ENCODE data around the gene FBXO42.
"Not testable (repeated sequence)": the region's sequence is repeated elsewhere in the genome, so short reads cannot be mapped to it uniquely, and the experiment has no call there.

The FBXO42 gene

DNA sequence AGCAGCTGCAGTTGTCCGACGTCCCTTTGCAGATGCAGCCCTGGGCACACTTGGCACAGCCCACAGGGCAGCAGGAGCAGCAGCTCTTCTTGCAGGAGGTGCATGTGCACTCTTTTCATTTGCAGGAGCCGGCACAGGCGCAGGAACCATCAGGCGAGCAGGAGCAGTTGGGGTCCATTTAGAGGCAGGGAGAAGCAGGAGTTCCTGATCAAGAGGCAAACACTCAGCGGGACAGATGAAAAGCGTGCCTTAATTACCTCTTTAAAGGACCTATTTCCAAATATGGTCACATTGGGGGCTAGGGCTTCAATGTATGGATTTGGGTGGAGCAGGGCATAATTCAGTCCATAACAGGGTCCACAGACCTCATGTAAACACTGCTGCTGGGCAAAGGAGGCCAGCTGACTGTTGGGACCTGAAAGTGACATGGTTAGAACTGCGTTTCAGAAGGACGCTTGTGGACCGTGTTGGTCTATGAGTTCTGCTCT lies 111.0 kb downstream of the FBXO42 start:
- no peak for DNase-seq

DNA sequence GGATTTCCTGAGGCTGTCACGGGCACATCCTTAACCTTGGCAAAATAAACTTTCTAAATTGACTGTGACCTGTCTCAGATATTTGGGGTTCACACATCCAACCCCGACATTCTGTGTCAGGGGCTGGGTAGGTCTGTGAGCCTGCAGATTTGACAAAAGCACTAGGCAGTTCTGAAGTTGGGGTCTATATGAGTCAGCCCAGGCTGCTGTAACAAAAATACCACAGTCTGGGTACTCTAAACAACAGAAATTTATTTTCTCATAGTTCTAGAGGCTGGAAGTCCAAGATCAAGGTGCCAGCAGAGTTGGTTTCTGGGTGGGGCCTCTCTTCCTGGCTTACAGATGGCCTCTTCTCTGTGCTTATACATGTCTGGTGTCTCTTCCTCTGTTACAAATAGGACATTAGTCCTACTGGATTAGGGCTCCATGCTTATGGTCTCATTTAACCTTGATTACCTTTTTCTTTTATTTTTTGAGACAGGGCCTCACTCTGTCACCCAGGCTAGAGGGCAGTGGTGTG lies 112.2 kb downstream of the FBXO42 start:
- DNase-seq: no peak

- no peak for DNase-seq
These were observed 114.9 kb downstream of the FBXO42 start for GRCh38 chr1:16237343-16237830.

- DNase-seq: peak; percentile 92
These were observed 115.6 kb downstream of the FBXO42 start, which contains the start of gene CPLANE2 for GRCh38 chr1:16236511-16237342. Gene CPLANE2 (minus strand): TSS chr1:16237183. CDS start chr1:16236742, 441 bp downstream.

- DNase-seq: peak; percentile 36
These were observed 116.3 kb downstream of the FBXO42 start for GRCh38 chr1:16235944-16236510.

DNA sequence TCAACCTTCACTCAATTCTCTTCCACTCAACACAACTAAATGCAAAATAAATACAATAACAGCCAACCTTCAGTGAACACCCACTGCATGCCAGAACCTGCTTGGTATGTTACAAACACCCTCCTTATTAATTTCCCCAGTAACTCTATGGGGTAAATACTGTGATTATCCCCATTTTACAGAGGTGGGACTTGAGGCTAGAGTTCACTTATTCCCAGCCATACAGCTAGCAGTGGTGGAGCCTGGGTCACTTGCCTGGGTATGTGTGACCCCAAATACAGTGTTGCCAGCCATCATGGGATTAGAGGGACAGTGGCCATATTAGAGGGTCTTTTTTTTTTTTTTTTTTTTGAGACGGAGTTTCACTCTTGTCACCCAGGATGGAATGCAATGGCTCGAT lies 116.9 kb downstream of the FBXO42 start:
- DNase-seq: no peak

GRCh38 chr1:16233431-16233830 lies 118.8 kb downstream of the FBXO42 start:
- no peak for DNase-seq

GRCh38 chr1:16232316-16232710 lies 120.0 kb downstream of the FBXO42 start:
- DNase-seq: no peak

DNA sequence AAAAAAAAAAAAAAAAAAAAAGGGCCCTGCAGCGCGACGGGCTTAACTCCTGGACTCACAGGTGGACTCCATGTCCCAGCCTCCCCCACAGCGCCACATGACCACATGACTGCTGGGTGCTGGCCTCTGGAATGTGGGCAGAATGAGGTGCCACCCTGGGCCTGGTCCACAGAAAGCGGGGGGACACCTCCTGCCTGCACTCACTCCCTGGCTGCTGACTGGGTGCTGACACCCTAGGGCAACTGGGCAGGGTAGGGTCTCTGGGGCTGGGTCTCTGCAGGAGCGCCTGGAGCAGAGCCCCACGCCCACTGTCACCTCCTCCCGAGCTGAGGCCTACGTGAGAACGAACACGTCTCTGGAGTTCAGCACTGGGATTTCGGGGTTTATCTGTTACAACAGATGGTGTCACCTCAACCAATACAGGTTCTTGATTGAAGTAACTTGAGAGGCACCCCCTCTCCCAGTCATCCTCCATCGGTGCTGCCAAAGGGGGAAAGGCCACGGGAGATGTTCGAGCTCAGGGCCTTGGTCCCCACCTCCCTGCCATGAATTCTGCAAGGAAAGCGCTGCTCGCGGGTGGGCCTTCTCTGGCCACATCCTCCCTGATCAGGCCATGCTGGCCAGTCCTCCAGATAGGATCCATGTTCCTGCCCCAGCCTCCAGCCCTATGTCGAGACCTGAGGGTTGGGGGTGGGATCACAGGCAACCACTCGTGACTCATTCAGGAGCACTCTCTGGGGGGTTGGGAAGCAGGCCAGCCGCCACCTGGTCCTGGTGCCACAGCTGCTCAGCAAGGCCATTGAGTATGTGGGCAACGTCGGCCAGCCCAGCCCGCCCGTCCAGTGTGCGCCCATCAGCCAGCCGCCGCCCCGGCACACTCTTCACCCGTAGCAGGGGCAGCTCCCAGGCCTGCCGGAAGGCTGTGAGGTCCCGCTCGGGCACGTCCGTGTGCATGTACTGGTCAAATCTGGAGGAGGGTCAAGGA lies 120.7 kb downstream of the FBXO42 start:
- DNase-seq: no peak

DNA sequence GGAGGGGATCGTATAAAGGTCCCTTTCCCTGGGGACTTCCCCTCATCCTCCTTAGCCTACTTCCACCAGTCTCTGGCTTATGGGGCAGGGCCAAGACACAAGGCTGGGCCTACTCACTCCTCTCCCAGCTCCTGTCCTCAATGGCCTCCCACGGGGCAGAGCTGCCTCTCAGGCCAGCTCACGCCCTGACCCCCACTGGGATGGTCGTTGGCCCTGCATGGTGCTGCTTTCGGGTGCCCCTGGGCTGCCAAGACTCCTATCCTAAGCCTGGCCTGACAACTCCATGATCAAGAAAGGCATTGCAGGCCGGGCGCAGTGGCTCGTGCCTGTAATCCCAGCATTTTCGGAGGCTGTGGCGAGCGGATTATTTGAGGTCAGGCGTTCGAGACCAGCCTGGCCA lies 121.5 kb downstream of the FBXO42 start:
- no peak for DNase-seq

- no peak for DNase-seq
These were observed 122.1 kb downstream of the FBXO42 start for GRCh38 chr1:16229976-16230740.

GRCh38 chr1:16226490-16227179 lies 125.6 kb downstream of the FBXO42 start:
- DNase-seq: no peak

DNA sequence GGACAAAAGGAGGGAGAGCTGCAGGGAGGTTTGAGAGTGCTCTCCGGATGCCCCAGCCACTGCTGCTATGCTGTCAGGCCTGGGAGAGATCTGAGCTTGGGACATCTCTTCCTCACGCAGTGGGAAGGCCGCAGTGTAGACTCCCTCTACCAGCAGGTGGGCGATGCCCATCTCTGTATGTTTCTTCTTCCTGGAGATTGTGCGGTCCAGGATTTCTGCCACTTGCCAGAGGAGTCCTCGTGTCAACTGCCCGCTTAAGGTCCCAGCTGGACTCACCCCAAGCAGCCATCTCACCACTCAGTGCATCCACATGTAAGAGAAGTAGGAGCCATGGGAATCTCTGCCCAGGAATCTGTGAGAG lies 126.2 kb downstream of the FBXO42 start:
- no peak for DNase-seq

DNA sequence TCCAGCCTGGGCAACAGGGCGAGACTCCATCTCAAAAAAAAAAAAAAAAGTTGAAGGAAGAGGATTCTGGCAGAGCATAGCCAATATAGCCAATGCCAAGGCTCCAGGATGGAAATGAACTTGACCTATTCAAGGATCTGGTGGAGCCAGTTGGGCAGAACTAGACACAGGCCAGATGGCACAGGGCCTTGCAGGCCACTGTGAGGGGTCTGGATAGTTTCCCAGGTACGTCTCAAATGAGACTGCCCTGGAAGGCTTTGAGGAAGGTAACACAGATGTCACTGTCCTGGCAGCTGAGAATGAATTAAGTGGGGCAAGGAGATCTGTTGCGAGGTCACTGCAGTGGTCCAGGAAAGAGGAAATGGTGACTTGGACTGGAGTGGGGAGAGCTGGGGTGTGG lies 127.8 kb downstream of the FBXO42 start:
- no peak for DNase-seq

DNA sequence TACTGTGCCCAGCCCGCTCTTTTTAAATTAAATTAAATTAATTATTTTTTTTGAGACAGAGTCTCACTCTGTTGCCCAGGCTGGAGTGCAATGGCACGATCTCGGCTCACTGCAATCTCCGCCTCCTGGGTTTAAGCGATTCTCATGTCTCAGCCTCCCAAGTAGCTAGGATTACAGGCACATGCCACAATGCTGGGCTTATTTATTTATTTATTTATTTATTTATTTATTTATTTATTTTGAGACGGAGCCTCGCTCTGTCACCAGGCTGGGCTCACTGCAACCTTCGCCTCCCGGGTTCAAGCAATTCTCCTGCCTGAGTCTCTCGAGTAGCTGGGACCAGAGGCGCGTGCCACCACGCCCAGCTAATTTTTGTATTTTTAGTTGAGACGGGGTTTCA lies 129.6 kb downstream of the FBXO42 start:
- DNase-seq: not testable (repeated sequence)

GRCh38 chr1:16221499-16221898 lies 130.8 kb downstream of the FBXO42 start:
- DNase-seq: no peak

- DNase-seq: no peak
These were observed 132.2 kb downstream of the FBXO42 start for GRCh38 chr1:16219968-16220500.

DNA sequence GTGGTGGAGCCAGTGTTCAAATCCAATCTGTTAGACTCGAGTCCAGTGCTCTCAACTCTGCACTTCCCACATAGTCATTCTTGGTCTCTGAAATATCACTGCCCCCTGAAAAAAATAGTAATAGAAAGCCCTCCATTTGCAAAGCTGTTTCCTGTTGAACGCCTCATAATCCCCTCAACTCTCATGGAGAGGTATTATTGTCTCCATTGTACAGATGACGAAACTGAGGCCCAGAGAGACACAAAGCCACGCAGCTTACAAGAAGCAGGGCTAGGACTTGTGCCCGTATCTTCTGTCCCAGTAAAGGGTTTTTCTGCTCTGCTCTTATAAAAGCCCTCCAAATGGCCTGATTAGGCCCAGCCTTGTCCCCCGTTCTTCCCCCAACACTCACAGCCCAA lies 133.6 kb downstream of the FBXO42 start:
- no peak for DNase-seq

- DNase-seq: no peak
These were observed 134.1 kb downstream of the FBXO42 start for GRCh38 chr1:16218014-16218673.

DNA sequence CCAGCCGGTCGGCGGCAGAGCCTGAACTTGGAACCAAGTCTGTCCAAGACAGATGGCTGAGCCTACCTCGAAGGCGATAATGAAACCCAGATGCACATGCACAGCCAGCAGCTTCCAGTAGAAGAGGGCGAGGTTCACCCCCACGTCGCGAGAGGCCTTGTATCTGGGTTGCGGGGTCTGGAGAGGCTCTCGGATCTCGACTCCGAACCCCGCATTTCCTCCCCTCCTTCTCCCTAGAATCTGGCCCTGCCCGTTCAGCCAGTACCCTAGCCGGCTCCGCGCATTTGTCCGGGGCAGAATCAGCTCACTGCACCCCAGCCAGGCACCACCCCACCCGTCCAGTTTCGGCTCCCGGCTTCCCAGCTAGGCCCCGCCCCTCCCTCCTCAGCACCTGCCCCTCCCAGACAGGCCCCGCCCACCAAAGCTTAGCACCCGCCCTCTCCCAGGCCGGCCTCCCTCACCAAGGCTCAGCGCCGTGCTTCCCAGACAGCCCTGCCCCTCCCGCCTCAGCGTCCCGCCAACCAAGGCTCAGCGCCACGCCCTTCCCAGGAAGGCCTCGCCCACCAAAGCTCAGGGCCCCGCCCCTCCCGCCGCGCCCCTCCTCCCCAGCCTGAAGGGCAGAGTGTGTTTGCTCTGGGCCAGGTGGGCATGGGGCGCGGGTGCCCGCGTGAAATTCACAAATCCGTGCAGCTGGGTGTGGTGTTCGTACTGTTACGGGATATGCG lies 135.1 kb downstream of the FBXO42 start:
- DNase-seq: peak; percentile 90

Data from effector CD8-positive, alpha-beta T cell (primary cell).